HFFc6 (cell line): ENCODE data around the gene SUFU. TPM values are rescaled to one million over a fixed set of nuclear protein-coding genes. Genes with fewer than 3 reads are reported as not detected.

Experiments used
- DNase-seq: peaks from one replicate; pipeline ENCODE4 v3.0.0-alpha.2; 2018
- H3K27ac Mint-ChIP-seq: 2 replicates; pipeline ENCODE4 v1.8.0; 2020; ENCODE audit warnings: mild to moderate bottlenecking, mixed read lengths
- H3K27me3 Mint-ChIP-seq: 2 replicates; pipeline ENCODE4 v1.8.0; 2021; ENCODE audit warnings: mild to moderate bottlenecking, moderate library complexity, mixed read lengths; ENCODE audit not compliant: insufficient read depth
- H3K36me3 Mint-ChIP-seq: 2 replicates; pipeline ENCODE4 v1.8.0; 2021; ENCODE audit warnings: low read depth, mixed read lengths
- H3K4me1 Mint-ChIP-seq: 2 replicates; pipeline ENCODE4 v1.8.0; 2020; ENCODE audit warnings: low read depth, mixed read lengths
- H3K4me3 Mint-ChIP-seq: 2 replicates; pipeline ENCODE4 v1.8.0; 2020; ENCODE audit warnings: mild to moderate bottlenecking, moderate library complexity, mixed read lengths
- H3K9me3 Mint-ChIP-seq: 2 replicates; pipeline ENCODE4 v1.8.0; 2020; ENCODE audit warnings: mild to moderate bottlenecking, mixed read lengths
- CTCF ChIP-seq: fragments of 200-600 bp; sonication (generic); IDR thresholded peaks from 2 replicates; pipeline ENCODE4 v1.5.0; 2021; ENCODE audit warnings: antibody characterized with exemption, mild to moderate bottlenecking
- total RNA-seq, 6 experiments: library from RNA; stranded (reverse); fragmentation: NEBNext Ultra II Directional; extraction: Animal tissue kit (Norgen Biotek cat#: 25700); gene quantifications; 2 replicates in 1 of 6; 3 replicates in 5 of 6; pipeline ENCODE4 v1.2.3, GENCODE V29; 2021

Gene SUFU
- total RNA-seq, 6 experiments from 2014 or later: 12.8 to 16.8 (median 15.2) TPM

- H3K4me3 Mint-ChIP-seq: no peak overlapping the region
- TF ChIP-seq CTCF: no peak
- H3K9me3 Mint-ChIP-seq: no peaks in the 10 kb centered on the region
- no peaks in the 10 kb centered on the region for H3K36me3 Mint-ChIP-seq
- H3K27me3 Mint-ChIP-seq: no peaks in the 10 kb centered on the region
- H3K4me1 Mint-ChIP-seq: peaks cover 22% of the 10 kb centered on the region
- DNase-seq: no peak
- no peak overlapping the region; the same call in 1 of the 2 replicates for H3K27ac Mint-ChIP-seq
Observed at GRCh38 chr10:102578782-102579181, 75.0 kb downstream of the SUFU start.

GRCh38 chr10:102579328-102579727, 75.6 kb downstream of the SUFU start:
- DNase-seq: no peak
- Mint-ChIP-seq H3K4me3 (no peak overlapping the region; the same call in 1 of the 2 replicates), H3K27ac (no peak overlapping the region; the same call in 1 of the 2 replicates), H3K27me3 (no peaks in the 10 kb centered on the region), H3K4me1 (peaks cover 28% of the 10 kb centered on the region), H3K9me3 (no peaks in the 10 kb centered on the region), H3K36me3 (no peaks in the 10 kb centered on the region)
- TF ChIP-seq CTCF: no peak

GRCh38 chr10:102580230-102580629, 76.5 kb downstream of the SUFU start:
- Mint-ChIP-seq H3K4me3 (peak overlapping the region; percentile 0; the same call in 1 of the 2 replicates), H3K36me3 (no peaks in the 10 kb centered on the region), H3K27me3 (no peaks in the 10 kb centered on the region), H3K9me3 (no peaks in the 10 kb centered on the region), H3K4me1 (peaks cover 37% of the 10 kb centered on the region), H3K27ac (peak overlapping the region; percentile 50)
- no peak for DNase-seq
- no peak for TF ChIP-seq CTCF

GRCh38 chr10:102581401-102581800, 77.6 kb downstream of the SUFU start:
- Mint-ChIP-seq H3K27ac (no peak overlapping the region), H3K4me1 (peaks cover 37% of the 10 kb centered on the region), H3K4me3 (no peak overlapping the region), H3K27me3 (no peaks in the 10 kb centered on the region), H3K36me3 (no peaks in the 10 kb centered on the region), H3K9me3 (no peaks in the 10 kb centered on the region)
- no peak for DNase-seq
- no peak for TF ChIP-seq CTCF

GRCh38 chr10:102581981-102582580, 78.3 kb downstream of the SUFU start:
- no peak for TF ChIP-seq CTCF
- H3K36me3 Mint-ChIP-seq: peaks cover 4% of the 10 kb centered on the region; the same call in 1 of the 2 replicates
- H3K4me1 Mint-ChIP-seq: peaks cover 37% of the 10 kb centered on the region
- H3K27ac Mint-ChIP-seq: no peak overlapping the region
- H3K9me3 Mint-ChIP-seq: no peaks in the 10 kb centered on the region
- H3K27me3 Mint-ChIP-seq: no peaks in the 10 kb centered on the region
- no peak for DNase-seq
- H3K4me3 Mint-ChIP-seq: no peak overlapping the region
